Measurements from ENCODE around the gene KLHL21.
"Not testable (repeated sequence)": the region's sequence is repeated elsewhere in the genome, so short reads cannot be mapped to it uniquely, and the experiment has no call there.

Gene KLHL21

GRCh38 chr1:6581561-6582305, 20.9 kb downstream of the KLHL21 start:
- DNase-seq, result no peak

GRCh38 chr1:6580593-6581409, 21.9 kb downstream of the KLHL21 start:
- peak in 1 of 2 experiments; percentile 32 for DNase-seq

- no peak for DNase-seq
These were observed 22.5 kb downstream of the KLHL21 start for GRCh38 chr1:6580119-6580592.

- peak; percentile 90 to 99 for DNase-seq
These were observed 23.1 kb downstream of the KLHL21 start, which contains the start of gene ZBTB48 for GRCh38 chr1:6579374-6580118. Gene ZBTB48 (plus strand): TSS chr1:6579994. CDS start chr1:6580610, 616 bp downstream.

- DNase-seq, result no peak
These were observed 23.9 kb downstream of the KLHL21 start for GRCh38 chr1:6578624-6579373.

GRCh38 chr1:6577831-6578525, 24.7 kb downstream of the KLHL21 start:
- no peak for DNase-seq

- no peak for DNase-seq
These were observed 27.9 kb downstream of the KLHL21 start for GRCh38 chr1:6574818-6575217.

GRCh38 chr1:6574025-6574620, 28.5 kb downstream of the KLHL21 start:
- DNase-seq, result no peak

- DNase-seq, result no peak
These were observed 29.9 kb downstream of the KLHL21 start for GRCh38 chr1:6572653-6573383.

GRCh38 chr1:6570987-6571386, 31.7 kb downstream of the KLHL21 start:
- DNase-seq, result no peak

- DNase-seq, result no peak
These were observed 32.6 kb downstream of the KLHL21 start for GRCh38 chr1:6570100-6570499.

- DNase-seq, result no peak
These were observed 33.6 kb downstream of the KLHL21 start for GRCh38 chr1:6569033-6569432.

GRCh38 chr1:6560267-6560666, 42.4 kb downstream of the KLHL21 start:
- DNase-seq, result no peak

- not testable (repeated sequence) for DNase-seq
These were observed 43.5 kb downstream of the KLHL21 start for GRCh38 chr1:6559161-6559560.

- DNase-seq, result no peak
These were observed 45.1 kb downstream of the KLHL21 start for GRCh38 chr1:6557597-6557996.

GRCh38 chr1:6554907-6555778, 47.5 kb downstream of the KLHL21 start, which contains the start of gene TAS1R1:
Gene TAS1R1 (plus strand): TSS chr1:6555307. CDS start chr1:6555374, 67 bp downstream.
- DNase-seq, result peak; percentile 60 to 69

- peak; percentile 88 to 96 for DNase-seq
These were observed 48.4 kb downstream of the KLHL21 start, which contains the start of gene NOL9 for GRCh38 chr1:6554031-6554906. Gene NOL9 (minus strand): TSS chr1:6554513. CDS start chr1:6554502, 11 bp downstream.

- DNase-seq, result no peak
These were observed 55.4 kb downstream of the KLHL21 start for GRCh38 chr1:6547301-6547700.
